Measurements from ENCODE around the gene MAPK12. TPM values are rescaled to one million over a fixed set of nuclear protein-coding genes. Genes with fewer than 3 reads are reported as not detected.

Gene MAPK12
- total RNA-seq, 4 donors from 2014 or later: 1.2 to 37.1 (median 5.4) TPM

- no peak overlapping the region for H3K27ac ChIP-seq
- no peak overlapping the region for H3K4me3 ChIP-seq
- H3K36me3 ChIP-seq: peaks cover 0 to 91% (median 0%) of the 10 kb centered on the region in 3 donors
- TF ChIP-seq POLR2A (IDR thresholded peaks at IDR 0.05) (no peak), CTCF (IDR thresholded peaks at IDR 0.05) (no peak)
- H3K4me1 ChIP-seq: peaks cover 0 to 6% (median 0%) of the 10 kb centered on the region in 4 donors
- no peaks in the 10 kb centered on the region for H3K9me3 ChIP-seq
- DNase-seq: no peak
- no peaks in the 10 kb centered on the region for H3K27me3 ChIP-seq
These were observed 40.7 kb downstream of the MAPK12 start for GRCh38 chr22:50220603-50221409.

GRCh38 chr22:50219800-50220602 lies 41.5 kb downstream of the MAPK12 start:
- TF ChIP-seq POLR2A (IDR thresholded peaks at IDR 0.05): no peak
- no peak for TF ChIP-seq CTCF (IDR thresholded peaks at IDR 0.05)
- Histone ChIP-seq H3K27ac (no peak overlapping the region), H3K27me3 (no peaks in the 10 kb centered on the region), H3K4me1 (peaks cover 0 to 6% (median 0%) of the 10 kb centered on the region in 4 donors), H3K36me3 (peaks cover 0 to 91% (median 0%) of the 10 kb centered on the region in 3 donors), H3K4me3 (no peak overlapping the region), H3K9me3 (no peaks in the 10 kb centered on the region)
- no peak for DNase-seq

GRCh38 chr22:50218996-50219727 lies 42.3 kb downstream of the MAPK12 start:
- Histone ChIP-seq H3K9me3 (no peaks in the 10 kb centered on the region), H3K4me3 (no peak overlapping the region), H3K27ac (no peak overlapping the region), H3K27me3 (no peaks in the 10 kb centered on the region), H3K4me1 (peaks cover 0 to 6% (median 0%) of the 10 kb centered on the region in 4 donors), H3K36me3 (peaks cover 0 to 89% (median 0%) of the 10 kb centered on the region in 3 donors)
- DNase-seq: peak in 2 of 3 donors; percentile 87 to 91
- no peak for TF ChIP-seq CTCF (IDR thresholded peaks at IDR 0.05)
- no peak for TF ChIP-seq POLR2A (IDR thresholded peaks at IDR 0.05)

- H3K27ac ChIP-seq: no peak overlapping the region
- H3K27me3 ChIP-seq: no peaks in the 10 kb centered on the region
- DNase-seq: no peak
- no peak overlapping the region for H3K4me3 ChIP-seq
- no peaks in the 10 kb centered on the region for H3K9me3 ChIP-seq
- no peak for TF ChIP-seq CTCF (IDR thresholded peaks at IDR 0.05)
- no peak for TF ChIP-seq POLR2A (IDR thresholded peaks at IDR 0.05)
- H3K4me1 ChIP-seq: peaks cover 0 to 6% (median 0%) of the 10 kb centered on the region in 4 donors
- peaks cover 0 to 89% (median 0%) of the 10 kb centered on the region in 3 donors for H3K36me3 ChIP-seq
These were observed 43.1 kb downstream of the MAPK12 start for GRCh38 chr22:50218153-50218995.

All from Peyer's patch (tissue), 4 donors.